ENCODE results near the gene RASGRP2.

DNA sequence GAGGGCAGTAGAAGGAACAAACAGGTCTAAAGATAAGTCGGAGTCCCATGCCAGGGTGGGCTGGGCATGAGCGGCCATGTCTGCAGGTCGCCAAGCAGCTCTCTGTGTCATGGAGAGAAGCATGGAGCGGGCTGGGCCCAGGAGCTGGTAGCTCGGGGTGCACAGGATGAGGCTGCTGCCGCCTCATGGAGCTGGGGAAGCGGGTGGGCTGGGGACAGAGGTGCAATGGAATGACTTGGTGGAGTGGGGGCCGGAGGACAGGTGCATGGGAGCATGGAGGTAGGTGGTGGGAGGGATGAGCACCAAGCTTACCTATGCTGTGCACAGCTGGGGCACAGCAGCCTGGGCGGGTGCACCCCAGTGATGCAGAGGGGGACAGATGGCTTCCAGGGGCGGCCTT lies 24.5 kb downstream of the RASGRP2 start:
- TF ChIP-seq CTCF (IDR thresholded peaks at IDR 0.05; ENCODE audit: low read depth, low read length) (no peak), EZH2phosphoT487 (IDR thresholded peaks at IDR 0.05; ENCODE audit: low read depth) (no peak)
